CD14-positive monocyte (primary cell): ENCODE data around the gene AFF1. TPM values are rescaled to one million over a fixed set of nuclear protein-coding genes. Genes with fewer than 3 reads are reported as not detected.

Experiments used
- DNase-seq, 3 donors: peaks; one replicate each; pipeline ENCODE4 v3.0.0-alpha.2; 2011 to 2022
- H2AFZ ChIP-seq: 2 replicates; pipeline ENCODE4 v1.6.0; 2012; ENCODE audit warnings: mild to moderate bottlenecking, low read depth, low read length, inconsistent platforms; ENCODE audit not compliant: insufficient read depth, poor library complexity, severe bottlenecking
- H3K27ac ChIP-seq, 2 donors: 1 replicate in 1 of 2; 2 replicates in 1 of 2; pipeline ENCODE4 v1.5.1; 2012 to 2013; ENCODE audit warnings: low read length in 2 of 2, control low read depth in 1 of 2, inconsistent platforms in 1 of 2, low read depth in 1 of 2, mild to moderate bottlenecking in 1 of 2
- H3K27me3 ChIP-seq, 2 donors: one replicate each; pipeline versions ENCODE4 v1.6.0 to v1.6.1; 2011 to 2013; ENCODE audit warnings: low read length in 2 of 2; ENCODE audit not compliant: control insufficient read depth in 2 of 2, insufficient read depth in 2 of 2
- H3K36me3 ChIP-seq, 2 donors: replicated peaks in 1 of 2; 1 replicate in 1 of 2; 2 replicates in 1 of 2; pipeline versions ENCODE4 v1.5.1 to v1.6.1; 2012 to 2013; ENCODE audit warnings: low read length in 2 of 2, control low read depth in 1 of 2, inconsistent platforms in 1 of 2, mild to moderate bottlenecking in 1 of 2; ENCODE audit not compliant: insufficient read depth in 2 of 2, control insufficient read depth in 1 of 2
- H3K4me1 ChIP-seq, 2 donors: 1 replicate in 1 of 2; 2 replicates in 1 of 2; pipeline versions ENCODE4 v1.5.1 to v1.6.1; 2012 to 2013; ENCODE audit warnings: low read length in 2 of 2, control low read depth in 1 of 2, inconsistent platforms in 1 of 2, mild to moderate bottlenecking in 1 of 2, moderate library complexity in 1 of 2; ENCODE audit not compliant: insufficient read depth in 2 of 2, control insufficient read depth in 1 of 2
- H3K4me2 ChIP-seq: replicated peaks from 2 replicates; pipeline ENCODE3; 2012; ENCODE audit warnings: low read length, moderate library complexity, mild to moderate bottlenecking; ENCODE audit not compliant: poor library complexity, severe bottlenecking; ENCODE audit errors: extremely low read depth
- H3K4me3 ChIP-seq, 3 experiments: fragments of 200-600 bp in 1 of 3; sonication (generic) in 1 of 3; replicated peaks in 1 of 3; 1 replicate in 2 of 3; 2 replicates in 1 of 3; pipeline ENCODE4 v1.5.1; 2011 to 2013; ENCODE audit warnings: low read length in 3 of 3, mild to moderate bottlenecking in 3 of 3, control low read depth in 2 of 3, low read depth in 2 of 3, inconsistent platforms in 1 of 3, moderate library complexity in 1 of 3
- H3K79me2 ChIP-seq: 2 replicates; pipeline ENCODE4 v1.6.0; 2012; ENCODE audit warnings: mild to moderate bottlenecking, control low read depth, inconsistent platforms, low read length, moderate library complexity; ENCODE audit not compliant: insufficient read depth
- H3K9ac ChIP-seq: 2 replicates; pipeline ENCODE4 v1.6.0; 2017; ENCODE audit warnings: low read length, mild to moderate bottlenecking; ENCODE audit not compliant: insufficient read depth, poor library complexity, severe bottlenecking
- H3K9me3 ChIP-seq, 2 donors: replicated peaks in 1 of 2; 1 replicate in 1 of 2; 2 replicates in 1 of 2; pipeline versions ENCODE4 v1.5.1 to v1.6.1; 2012 to 2013; ENCODE audit warnings: low read length in 2 of 2, control low read depth in 1 of 2; ENCODE audit not compliant: control insufficient read depth in 1 of 2, insufficient read depth in 1 of 2
- H4K20me1 ChIP-seq: 2 replicates; pipeline ENCODE4 v1.6.0; 2012; ENCODE audit warnings: mild to moderate bottlenecking, low read length, control low read depth, moderate library complexity; ENCODE audit not compliant: insufficient read depth
- H3K27ac Mint-ChIP-seq, 7 donors: one replicate each; pipeline ENCODE4 v1.8.0; 2020; ENCODE audit warnings: mild to moderate bottlenecking in 7 of 7, mixed read lengths in 7 of 7, moderate library complexity in 6 of 7, inconsistent platforms in 2 of 7
- H3K27me3 Mint-ChIP-seq, 3 donors: one replicate each; pipeline ENCODE4 v1.8.0; 2021 to 2022; ENCODE audit warnings: low read depth in 3 of 3, mild to moderate bottlenecking in 3 of 3, mixed read lengths in 3 of 3, moderate library complexity in 3 of 3, inconsistent platforms in 1 of 3
- H3K36me3 Mint-ChIP-seq, 2 donors: one replicate each; pipeline ENCODE4 v1.8.0; 2020; ENCODE audit warnings: mixed read lengths in 2 of 2, inconsistent platforms in 1 of 2, mild to moderate bottlenecking in 1 of 2
- H3K4me1 Mint-ChIP-seq: one replicate; pipeline ENCODE4 v1.8.0; 2020; ENCODE audit warnings: mild to moderate bottlenecking, mixed read lengths
- H3K4me3 Mint-ChIP-seq, 2 donors: one replicate each; pipeline ENCODE4 v1.8.0; 2020; ENCODE audit warnings: mild to moderate bottlenecking in 2 of 2, mixed read lengths in 2 of 2, moderate library complexity in 1 of 2
- H3K9me3 Mint-ChIP-seq, 7 donors: one replicate each; pipeline ENCODE4 v1.8.0; 2020 to 2022; ENCODE audit warnings: mixed read lengths in 7 of 7, mild to moderate bottlenecking in 6 of 7, moderate library complexity in 6 of 7, inconsistent platforms in 2 of 7
- WGBS: methylation state at CpG from one replicate; pipeline ENCODE4 v1.1.5; 2013; ENCODE audit warnings: missing lambda C conversion rate; ENCODE audit not compliant: insufficient coverage; 5-methylcytosine and 5-hydroxymethylcytosine counted together
- intact Hi-C, 2 donors: fragments of 100-400 bp; cut with micrococcal nuclease; formaldehyde crosslinking; loops; one replicate each; pipeline versions ENCODE4 v1.15.0 to v1.15.1; 2023
- polyA plus RNA-seq, 3 donors: library from polyadenylated mRNA; depleted of rRNA in 1 of 3; unstranded in 2 of 3; stranded (reverse) in 1 of 3; fragments of 300-500 nt in 2 of 3; fragments of >200 nt in 1 of 3; fragmentation: Illumina TruSeq in 2 of 3; gene quantifications; 1 replicate in 2 of 3; 2 replicates in 1 of 3; pipeline ENCODE4 v1.2.3, GENCODE V29; 2012 to 2021
- TF ChIP-seq, protein P1 (sequence below): fragments of 200-600 bp; IDR thresholded peaks from one replicate; pipeline ENCODE4 v1.8.0; 2022; ENCODE audit warnings: antibody characterized with exemption, mild to moderate bottlenecking

Gene AFF1
- polyA plus RNA-seq, 3 donors, result 7.5 to 20.9 (median 16.3) TPM

- Histone ChIP-seq H2AFZ (no peak overlapping the region), H3K79me2 (peaks cover 39% of the 10 kb centered on the region), H3K9ac (no peak overlapping the region), H3K4me1 (no peaks in the 10 kb centered on the region), H4K20me1 (peaks cover 5% of the 10 kb centered on the region), H3K36me3 (peaks cover 0 to 6% of the 10 kb centered on the region in 2 donors), H3K9me3 (no peaks in the 10 kb centered on the region), H3K4me2 (no peak overlapping the region), H3K4me3 (no peak overlapping the region), H3K27me3 (no peaks in the 10 kb centered on the region), H3K27ac (no peak overlapping the region)
- Mint-ChIP-seq H3K4me3 (no peak overlapping the region), H3K9me3 (peaks cover 0 to 3% (median 0%) of the 10 kb centered on the region in 7 donors), H3K27ac (no peak overlapping the region), H3K36me3 (peaks cover 18 to 23% of the 10 kb centered on the region in 2 donors), H3K27me3 (no peaks in the 10 kb centered on the region), H3K4me1 (peaks cover 4% of the 10 kb centered on the region)
- TF ChIP-seq, protein P1, sequence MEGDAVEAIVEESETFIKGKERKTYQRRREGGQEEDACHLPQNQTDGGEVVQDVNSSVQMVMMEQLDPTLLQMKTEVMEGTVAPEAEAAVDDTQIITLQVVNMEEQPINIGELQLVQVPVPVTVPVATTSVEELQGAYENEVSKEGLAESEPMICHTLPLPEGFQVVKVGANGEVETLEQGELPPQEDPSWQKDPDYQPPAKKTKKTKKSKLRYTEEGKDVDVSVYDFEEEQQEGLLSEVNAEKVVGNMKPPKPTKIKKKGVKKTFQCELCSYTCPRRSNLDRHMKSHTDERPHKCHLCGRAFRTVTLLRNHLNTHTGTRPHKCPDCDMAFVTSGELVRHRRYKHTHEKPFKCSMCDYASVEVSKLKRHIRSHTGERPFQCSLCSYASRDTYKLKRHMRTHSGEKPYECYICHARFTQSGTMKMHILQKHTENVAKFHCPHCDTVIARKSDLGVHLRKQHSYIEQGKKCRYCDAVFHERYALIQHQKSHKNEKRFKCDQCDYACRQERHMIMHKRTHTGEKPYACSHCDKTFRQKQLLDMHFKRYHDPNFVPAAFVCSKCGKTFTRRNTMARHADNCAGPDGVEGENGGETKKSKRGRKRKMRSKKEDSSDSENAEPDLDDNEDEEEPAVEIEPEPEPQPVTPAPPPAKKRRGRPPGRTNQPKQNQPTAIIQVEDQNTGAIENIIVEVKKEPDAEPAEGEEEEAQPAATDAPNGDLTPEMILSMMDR, result no peak
- DNase-seq, result no peak
- no CpG with 5 or more reads among the region's 1 CpG for WGBS
- intact Hi-C loops, result no loop called here
Measured at GRCh38 chr4:86991994-86992393, 57.2 kb downstream of the AFF1 start.

DNA sequence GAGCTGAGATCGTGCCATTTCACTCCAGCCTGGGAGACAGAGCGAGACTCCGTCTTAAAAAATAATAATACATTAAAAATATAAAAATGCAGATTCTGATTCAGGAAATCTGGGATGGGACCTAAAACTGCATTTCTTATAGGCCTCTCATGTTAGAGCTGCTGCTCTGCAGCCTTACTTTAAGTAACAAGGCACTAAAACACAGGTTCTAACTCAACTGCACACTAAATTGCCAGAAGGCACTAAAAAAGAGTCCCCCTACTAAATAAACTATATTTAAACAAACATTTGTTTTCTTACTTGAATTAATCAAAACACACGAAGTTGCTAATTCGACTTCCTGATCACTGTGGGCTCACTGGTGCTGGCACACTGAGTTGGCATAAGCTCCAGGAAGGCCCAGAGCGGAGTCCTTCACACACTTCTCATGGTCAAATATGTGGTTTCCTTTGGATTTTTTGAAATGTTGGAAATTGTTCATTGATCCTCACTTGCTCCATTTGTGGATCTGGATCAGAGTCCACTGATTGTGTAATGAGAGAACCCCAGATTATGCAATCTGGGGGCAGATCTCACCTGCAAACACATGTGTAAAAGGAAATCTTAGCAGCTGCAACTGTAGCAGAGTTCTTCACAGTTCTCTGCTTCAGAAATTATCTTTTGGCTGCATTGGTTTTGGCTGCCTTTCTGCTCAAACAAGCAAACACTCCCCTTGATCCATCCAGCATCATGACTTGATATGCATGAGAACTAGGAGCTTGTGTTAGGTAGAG lies 59.3 kb downstream of the AFF1 start:
- Histone ChIP-seq H2AFZ (no peak overlapping the region), H3K27me3 (no peaks in the 10 kb centered on the region), H3K9me3 (no peaks in the 10 kb centered on the region), H3K79me2 (peaks cover 47% of the 10 kb centered on the region), H3K4me1 (peaks cover 5% of the 10 kb centered on the region in 2 donors), H3K36me3 (no peaks in the 10 kb centered on the region), H3K4me2 (no peak overlapping the region), H3K4me3 (no peak overlapping the region), H3K27ac (peak overlapping the region in 1 of 2 donors; percentile 17), H4K20me1 (peaks cover 16% of the 10 kb centered on the region), H3K9ac (no peak overlapping the region)
- no peak for DNase-seq
- TF ChIP-seq, protein P1, result no peak
- WGBS, result 13% methylated on average over 2 of the region's 6 CpGs
- peaks cover 9 to 12% of the 10 kb centered on the region in 2 donors for H3K36me3 Mint-ChIP-seq
- H3K4me1 Mint-ChIP-seq, result peaks cover 10% of the 10 kb centered on the region
- H3K9me3 Mint-ChIP-seq, result peaks cover 0 to 3% (median 0%) of the 10 kb centered on the region in 7 donors
- H3K27me3 Mint-ChIP-seq, result no peaks in the 10 kb centered on the region
- peak overlapping the region in 2 of 7 donors; percentile 4 to 47 for H3K27ac Mint-ChIP-seq
- no peak overlapping the region for H3K4me3 Mint-ChIP-seq
- intact Hi-C loops, result no loop called here
